Measurements from ENCODE around the gene SLC16A6. TPM values are rescaled to one million over a fixed set of nuclear protein-coding genes. Genes with fewer than 3 reads are reported as not detected.

Gene SLC16A6
- total RNA-seq, 1 donor from 2014 or later: not detected

GRCh38 chr17:68326681-68327080 lies 35.8 kb upstream of the SLC16A6 start:
- Histone ChIP-seq H3K27me3 (no peaks in the 10 kb centered on the region), H3K27ac (no peak overlapping the region), H3K36me3 (no peaks in the 10 kb centered on the region), H3K4me1 (no peaks in the 10 kb centered on the region), H3K4me3 (no peak overlapping the region), H3K9me3 (peaks cover 0 to 13% of the 10 kb centered on the region in 2 donors)
- intact Hi-C loops (cut with DNase I): no loop called here
- TF ChIP-seq, protein P1, sequence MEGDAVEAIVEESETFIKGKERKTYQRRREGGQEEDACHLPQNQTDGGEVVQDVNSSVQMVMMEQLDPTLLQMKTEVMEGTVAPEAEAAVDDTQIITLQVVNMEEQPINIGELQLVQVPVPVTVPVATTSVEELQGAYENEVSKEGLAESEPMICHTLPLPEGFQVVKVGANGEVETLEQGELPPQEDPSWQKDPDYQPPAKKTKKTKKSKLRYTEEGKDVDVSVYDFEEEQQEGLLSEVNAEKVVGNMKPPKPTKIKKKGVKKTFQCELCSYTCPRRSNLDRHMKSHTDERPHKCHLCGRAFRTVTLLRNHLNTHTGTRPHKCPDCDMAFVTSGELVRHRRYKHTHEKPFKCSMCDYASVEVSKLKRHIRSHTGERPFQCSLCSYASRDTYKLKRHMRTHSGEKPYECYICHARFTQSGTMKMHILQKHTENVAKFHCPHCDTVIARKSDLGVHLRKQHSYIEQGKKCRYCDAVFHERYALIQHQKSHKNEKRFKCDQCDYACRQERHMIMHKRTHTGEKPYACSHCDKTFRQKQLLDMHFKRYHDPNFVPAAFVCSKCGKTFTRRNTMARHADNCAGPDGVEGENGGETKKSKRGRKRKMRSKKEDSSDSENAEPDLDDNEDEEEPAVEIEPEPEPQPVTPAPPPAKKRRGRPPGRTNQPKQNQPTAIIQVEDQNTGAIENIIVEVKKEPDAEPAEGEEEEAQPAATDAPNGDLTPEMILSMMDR (IDR thresholded peaks at IDR 0.05): no peak
- DNase-seq (ENCODE audit: low spot score in 2 of 2): no peak

- H3K4me1 ChIP-seq: no peaks in the 10 kb centered on the region
- no peaks in the 10 kb centered on the region for H3K27me3 ChIP-seq
- no peak overlapping the region for H3K4me3 ChIP-seq
- H3K9me3 ChIP-seq: peaks cover 0 to 5% of the 10 kb centered on the region in 2 donors
- H3K27ac ChIP-seq: no peak overlapping the region
- intact Hi-C loops (cut with DNase I): no loop called here
- DNase-seq (ENCODE audit: low spot score in 2 of 2): no peak
- no peaks in the 10 kb centered on the region for H3K36me3 ChIP-seq
- TF ChIP-seq, protein P1 (IDR thresholded peaks at IDR 0.05): no peak
Measured at GRCh38 chr17:68325961-68326360, 35.0 kb upstream of the SLC16A6 start.

DNA sequence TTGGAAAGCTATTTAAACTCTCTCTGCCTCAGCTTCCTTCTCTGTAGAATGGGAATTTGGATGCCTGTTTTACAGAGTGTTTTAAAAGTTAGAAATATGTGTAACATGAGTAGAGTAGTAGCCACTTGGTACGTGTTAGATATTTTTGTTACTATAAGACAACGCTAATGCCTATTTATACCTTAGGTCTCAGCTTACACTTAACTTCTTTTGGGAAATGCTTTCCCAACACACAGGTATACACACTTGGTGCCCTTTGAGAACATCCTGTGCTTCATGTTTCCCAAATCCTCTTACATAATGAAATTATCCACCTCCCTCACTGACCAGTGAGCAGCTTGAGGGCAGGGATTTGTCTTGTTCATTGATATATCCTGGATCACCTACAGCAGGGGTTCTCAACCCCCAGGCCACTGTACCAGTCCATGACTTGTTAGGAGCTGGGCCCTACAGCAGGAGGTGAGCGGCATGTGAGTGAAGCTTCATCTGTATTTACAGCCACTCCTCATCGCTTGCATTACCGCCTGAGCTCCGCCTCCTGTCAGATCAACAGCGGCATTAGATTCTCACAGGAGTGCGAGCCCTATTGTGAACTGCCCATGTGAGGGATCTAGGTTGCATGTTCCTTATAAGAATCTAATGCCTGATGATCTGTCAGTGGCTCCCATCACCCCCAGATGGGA lies 33.9 kb upstream of the SLC16A6 start:
- no peak overlapping the region for H3K4me3 ChIP-seq
- H3K4me1 ChIP-seq: no peaks in the 10 kb centered on the region
- TF ChIP-seq, protein P1 (IDR thresholded peaks at IDR 0.05): no peak
- H3K27me3 ChIP-seq: no peaks in the 10 kb centered on the region
- H3K36me3 ChIP-seq: no peaks in the 10 kb centered on the region
- intact Hi-C loops (cut with DNase I): no loop called here
- no peak overlapping the region for H3K27ac ChIP-seq
- H3K9me3 ChIP-seq: no peaks in the 10 kb centered on the region
- DNase-seq (ENCODE audit: low spot score in 2 of 2): no peak

- no peak for DNase-seq (ENCODE audit: low spot score in 2 of 2)
- H3K4me3 ChIP-seq: no peak overlapping the region
- no peaks in the 10 kb centered on the region for H3K27me3 ChIP-seq
- H3K27ac ChIP-seq: no peak overlapping the region
- H3K36me3 ChIP-seq: no peaks in the 10 kb centered on the region
- H3K9me3 ChIP-seq: no peaks in the 10 kb centered on the region
- no peaks in the 10 kb centered on the region for H3K4me1 ChIP-seq
- intact Hi-C loops (cut with DNase I): no loop called here
- TF ChIP-seq, protein P1 (IDR thresholded peaks at IDR 0.05): no peak
Measured at GRCh38 chr17:68324114-68324513, 33.2 kb upstream of the SLC16A6 start.

- intact Hi-C loops (cut with DNase I): no loop called here
- TF ChIP-seq, protein P1 (IDR thresholded peaks at IDR 0.05): no peak
- no peak overlapping the region for H3K4me3 ChIP-seq
- no peaks in the 10 kb centered on the region for H3K9me3 ChIP-seq
- H3K36me3 ChIP-seq: no peaks in the 10 kb centered on the region
- no peak overlapping the region for H3K27ac ChIP-seq
- no peaks in the 10 kb centered on the region for H3K27me3 ChIP-seq
- H3K4me1 ChIP-seq: no peaks in the 10 kb centered on the region
- no peak for DNase-seq (ENCODE audit: low spot score in 2 of 2)
Measured at GRCh38 chr17:68322630-68323029, 31.7 kb upstream of the SLC16A6 start.

GRCh38 chr17:68321556-68321954 lies 30.6 kb upstream of the SLC16A6 start:
- no peaks in the 10 kb centered on the region for H3K4me1 ChIP-seq
- H3K9me3 ChIP-seq: no peaks in the 10 kb centered on the region
- no peaks in the 10 kb centered on the region for H3K27me3 ChIP-seq
- no peak for DNase-seq (ENCODE audit: low spot score in 2 of 2)
- H3K4me3 ChIP-seq: no peak overlapping the region
- no peaks in the 10 kb centered on the region for H3K36me3 ChIP-seq
- no peak overlapping the region for H3K27ac ChIP-seq
- TF ChIP-seq, protein P1 (IDR thresholded peaks at IDR 0.05): no peak
- intact Hi-C loops (cut with DNase I): no loop called here
